ENCODE results near the gene PRKCQ.

Gene PRKCQ

DNA sequence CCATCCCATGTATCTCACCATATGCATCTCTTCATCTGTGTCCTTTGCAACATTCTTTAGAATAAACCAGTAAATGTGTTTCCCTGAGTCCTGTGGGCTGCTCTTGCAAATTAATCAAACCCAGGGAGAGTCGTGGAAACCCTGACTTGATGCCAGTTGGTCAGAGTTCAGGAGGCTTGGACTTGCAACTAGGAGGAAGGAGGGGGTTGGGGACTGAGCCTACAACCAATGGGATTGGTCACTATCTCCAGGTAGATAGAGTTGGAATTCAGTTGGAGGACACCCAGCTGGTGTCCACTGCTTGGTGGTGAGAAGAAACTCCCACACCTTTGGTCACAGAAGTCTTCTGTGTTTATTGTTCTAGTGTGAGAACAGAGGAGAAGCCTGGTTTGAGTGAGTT is 38.3 kb upstream of the PRKCQ start:
- H3K4me3 ChIP-seq (ENCODE audit: low read depth, low read length): no peak overlapping the region
- TF ChIP-seq, protein P1, sequence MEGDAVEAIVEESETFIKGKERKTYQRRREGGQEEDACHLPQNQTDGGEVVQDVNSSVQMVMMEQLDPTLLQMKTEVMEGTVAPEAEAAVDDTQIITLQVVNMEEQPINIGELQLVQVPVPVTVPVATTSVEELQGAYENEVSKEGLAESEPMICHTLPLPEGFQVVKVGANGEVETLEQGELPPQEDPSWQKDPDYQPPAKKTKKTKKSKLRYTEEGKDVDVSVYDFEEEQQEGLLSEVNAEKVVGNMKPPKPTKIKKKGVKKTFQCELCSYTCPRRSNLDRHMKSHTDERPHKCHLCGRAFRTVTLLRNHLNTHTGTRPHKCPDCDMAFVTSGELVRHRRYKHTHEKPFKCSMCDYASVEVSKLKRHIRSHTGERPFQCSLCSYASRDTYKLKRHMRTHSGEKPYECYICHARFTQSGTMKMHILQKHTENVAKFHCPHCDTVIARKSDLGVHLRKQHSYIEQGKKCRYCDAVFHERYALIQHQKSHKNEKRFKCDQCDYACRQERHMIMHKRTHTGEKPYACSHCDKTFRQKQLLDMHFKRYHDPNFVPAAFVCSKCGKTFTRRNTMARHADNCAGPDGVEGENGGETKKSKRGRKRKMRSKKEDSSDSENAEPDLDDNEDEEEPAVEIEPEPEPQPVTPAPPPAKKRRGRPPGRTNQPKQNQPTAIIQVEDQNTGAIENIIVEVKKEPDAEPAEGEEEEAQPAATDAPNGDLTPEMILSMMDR (IDR thresholded peaks at IDR 0.05; ENCODE audit: low read depth, low read length): no peak
- no peak for TF ChIP-seq MYC (IDR thresholded peaks at IDR 0.05; ENCODE audit: low read depth, low read length)
- TF ChIP-seq, protein P2, sequence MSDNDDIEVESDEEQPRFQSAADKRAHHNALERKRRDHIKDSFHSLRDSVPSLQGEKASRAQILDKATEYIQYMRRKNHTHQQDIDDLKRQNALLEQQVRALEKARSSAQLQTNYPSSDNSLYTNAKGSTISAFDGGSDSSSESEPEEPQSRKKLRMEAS (IDR thresholded peaks at IDR 0.05; ENCODE audit: low read depth, low read length): no peak
- TF ChIP-seq POLR2A (IDR thresholded peaks at IDR 0.05; ENCODE audit: extremely low read depth, insufficient read length): no peak

DNA sequence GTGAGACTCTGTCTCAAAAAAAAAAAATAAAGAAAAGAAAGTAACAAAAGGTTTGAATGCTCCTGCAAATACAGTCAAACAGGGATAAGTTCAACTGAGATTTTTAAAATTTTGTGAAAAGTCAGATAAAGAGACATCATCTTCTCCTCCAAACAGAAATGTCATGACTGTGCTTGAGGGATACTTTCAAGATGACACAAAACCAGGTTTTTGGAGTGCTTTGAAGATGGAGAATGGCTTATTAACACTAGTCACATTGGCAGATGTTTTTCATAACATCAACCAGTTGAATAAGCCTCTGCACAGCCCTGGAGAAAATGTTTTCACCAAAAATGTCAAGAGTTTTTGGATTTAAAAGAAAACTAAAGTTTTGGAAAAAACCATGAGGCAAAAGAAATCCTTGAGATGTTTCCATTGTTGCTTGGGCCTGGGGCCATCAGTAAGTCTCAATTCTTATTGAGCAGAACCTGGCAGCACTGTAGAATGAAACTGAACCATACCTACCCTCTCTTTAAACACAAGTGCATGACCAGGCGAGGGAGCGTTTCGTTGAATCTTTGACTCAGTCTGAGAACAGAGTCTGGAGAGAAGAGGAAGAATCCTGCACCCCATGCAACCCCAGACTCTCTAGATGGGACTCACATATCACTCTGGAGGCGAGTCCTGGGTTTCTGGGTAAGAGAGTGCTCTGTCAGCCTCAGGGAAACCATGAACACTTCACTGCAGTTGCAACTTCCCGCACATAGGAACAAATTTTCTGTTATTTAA is 37.4 kb upstream of the PRKCQ start:
- H3K4me3 ChIP-seq (ENCODE audit: low read depth, low read length): no peak overlapping the region
- TF ChIP-seq, protein P2 (IDR thresholded peaks at IDR 0.05; ENCODE audit: low read depth, low read length): no peak
- TF ChIP-seq, protein P1 (IDR thresholded peaks at IDR 0.05; ENCODE audit: low read depth, low read length): no peak
- TF ChIP-seq POLR2A (IDR thresholded peaks at IDR 0.05; ENCODE audit: extremely low read depth, insufficient read length) (no peak), MYC (IDR thresholded peaks at IDR 0.05; ENCODE audit: low read depth, low read length) (no peak)

More for the DNA sequence above, 38.3 kb upstream of the PRKCQ start:
- no peak for DNase-seq (ENCODE audit: low read depth)

DNA sequence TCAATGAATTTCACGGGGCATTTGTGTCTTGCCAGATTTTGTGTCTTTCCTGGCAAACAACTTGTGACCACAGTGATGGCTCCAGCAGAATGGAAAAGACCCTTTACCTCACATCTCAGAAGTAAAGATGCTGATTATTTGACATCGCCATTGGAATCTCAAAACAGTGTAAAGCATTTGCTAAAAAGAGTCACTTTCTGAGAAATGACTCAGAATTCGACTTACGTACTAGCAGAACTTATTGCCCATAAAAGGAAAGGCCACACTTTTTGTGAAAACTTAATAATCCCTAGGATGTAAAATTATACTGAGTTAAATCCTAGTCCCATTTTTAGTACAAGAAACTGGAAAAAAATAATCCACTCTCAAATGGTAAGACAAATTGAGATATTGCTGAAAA is 35.9 kb upstream of the PRKCQ start:
- no peak overlapping the region for H3K4me3 ChIP-seq (ENCODE audit: low read depth, low read length)
- DNase-seq (ENCODE audit: low read depth): no peak

More for the DNA sequence above, 37.4 kb upstream of the PRKCQ start:
- no peak for DNase-seq (ENCODE audit: low read depth)

DNA sequence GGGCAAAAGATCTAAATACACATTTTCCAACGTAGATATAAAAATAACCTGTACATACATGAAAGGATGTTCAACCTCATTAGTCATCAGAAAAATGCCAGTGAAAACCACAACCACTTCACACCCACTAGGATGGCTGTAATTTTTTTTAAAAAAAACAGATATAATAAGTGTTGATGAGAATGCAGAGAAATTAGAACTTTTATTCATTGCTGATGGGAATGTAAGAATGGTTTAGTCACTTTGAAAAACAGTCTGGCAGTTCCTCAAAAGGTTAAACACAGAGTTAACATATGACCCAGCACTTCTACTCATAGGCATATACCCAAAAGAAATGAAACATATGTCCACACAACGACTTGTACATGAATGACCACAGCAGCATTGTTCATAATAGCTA is 32.3 kb upstream of the PRKCQ start:
- H3K4me3 ChIP-seq (ENCODE audit: low read depth, low read length): no peak overlapping the region
- no peak for TF ChIP-seq POLR2A (IDR thresholded peaks at IDR 0.05; ENCODE audit: extremely low read depth, insufficient read length)
- TF ChIP-seq, protein P2 (IDR thresholded peaks at IDR 0.05; ENCODE audit: low read depth, low read length): no peak
- TF ChIP-seq, protein P1 (IDR thresholded peaks at IDR 0.05; ENCODE audit: low read depth, low read length): no peak
- no peak for TF ChIP-seq MYC (IDR thresholded peaks at IDR 0.05; ENCODE audit: low read depth, low read length)
- DNase-seq (ENCODE audit: low read depth): no peak

More for the DNA sequence above, 35.9 kb upstream of the PRKCQ start:
- no peak for TF ChIP-seq POLR2A (IDR thresholded peaks at IDR 0.05; ENCODE audit: extremely low read depth, insufficient read length)
- TF ChIP-seq, protein P2 (IDR thresholded peaks at IDR 0.05; ENCODE audit: low read depth, low read length): no peak
- TF ChIP-seq, protein P1 (IDR thresholded peaks at IDR 0.05; ENCODE audit: low read depth, low read length): no peak

DNA sequence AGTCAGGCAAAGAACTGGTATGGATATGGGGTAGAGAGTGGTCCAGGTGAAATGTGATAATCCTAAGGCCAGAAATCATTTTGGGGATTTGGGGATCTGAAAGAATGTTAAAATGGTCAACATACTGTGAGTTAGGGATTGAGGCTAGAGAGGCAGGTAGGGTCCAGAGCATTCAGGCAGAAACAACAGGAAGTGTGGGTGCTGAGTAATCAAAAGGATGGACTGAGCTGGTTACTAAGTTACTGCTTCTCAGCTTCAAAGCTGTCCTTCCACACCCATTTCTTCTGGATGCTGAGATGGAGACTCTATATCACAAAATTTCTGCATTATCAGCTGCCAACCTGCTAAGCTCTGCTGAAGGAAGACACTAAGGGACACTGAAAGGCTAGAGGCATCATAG is 30.6 kb upstream of the PRKCQ start:
- no peak overlapping the region for H3K4me3 ChIP-seq (ENCODE audit: low read depth, low read length)
- no peak for DNase-seq (ENCODE audit: low read depth)
- TF ChIP-seq POLR2A (IDR thresholded peaks at IDR 0.05; ENCODE audit: extremely low read depth, insufficient read length) (no peak), MYC (IDR thresholded peaks at IDR 0.05; ENCODE audit: low read depth, low read length) (no peak)
- TF ChIP-seq, protein P1 (IDR thresholded peaks at IDR 0.05; ENCODE audit: low read depth, low read length): no peak
- TF ChIP-seq, protein P2 (IDR thresholded peaks at IDR 0.05; ENCODE audit: low read depth, low read length): no peak
